GM23248 (cell line): Measurements from ENCODE around the gene CSTPP1. TPM values are rescaled to one million over a fixed set of nuclear protein-coding genes. Genes with fewer than 3 reads are reported as not detected.
A peak's percentile ranks its signal among the peaks of the same experiment; 100 is the strongest.

Experiments
- DNase-seq: peaks from one replicate; pipeline ENCODE4 v3.0.0-alpha.2; 2015
- H2AFZ ChIP-seq: fragments of 200-600 bp; sonication (generic); 2 replicates; pipeline ENCODE4 v1.6.1; 2016; ENCODE audit warnings: antibody characterized with exemption
- H3F3A ChIP-seq: fragments of 200-600 bp; sonication (generic); 2 replicates; pipeline ENCODE4 v1.6.1; 2016; ENCODE audit warnings: mild to moderate bottlenecking, antibody characterized with exemption, mixed run types; ENCODE audit not compliant: insufficient read depth
- H3K27ac ChIP-seq: fragments of 200-600 bp; sonication (generic); 2 replicates; pipeline ENCODE4 v1.5.1; 2016; ENCODE audit warnings: mild to moderate bottlenecking
- H3K27me3 ChIP-seq: fragments of 200-600 bp; sonication (generic); replicated peaks from 2 replicates; pipeline ENCODE4 v1.6.1; 2016; ENCODE audit warnings: mild to moderate bottlenecking; ENCODE audit not compliant: insufficient read depth
- H3K36me3 ChIP-seq: fragments of 200-600 bp; sonication (generic); 2 replicates; pipeline ENCODE4 v1.6.1; 2016; ENCODE audit warnings: low read depth, mild to moderate bottlenecking
- H3K4me1 ChIP-seq: fragments of 200-600 bp; sonication (generic); 2 replicates; pipeline ENCODE4 v1.6.1; 2016; ENCODE audit warnings: mild to moderate bottlenecking; ENCODE audit not compliant: insufficient read depth
- H3K4me2 ChIP-seq: fragments of 200-600 bp; sonication (generic); one replicate; pipeline ENCODE4 v1.6.1; 2016; ENCODE audit warnings: mild to moderate bottlenecking; ENCODE audit not compliant: unreplicated experiment
- H3K4me3 ChIP-seq: fragments of 200-600 bp; sonication (generic); 2 replicates; pipeline ENCODE4 v1.5.1; 2016; ENCODE audit warnings: mild to moderate bottlenecking
- H3K79me2 ChIP-seq: fragments of 200-600 bp; sonication (generic); 2 replicates; pipeline ENCODE4 v1.6.1; 2016; ENCODE audit warnings: mild to moderate bottlenecking; ENCODE audit not compliant: insufficient read depth
- H3K9ac ChIP-seq: fragments of 200-600 bp; sonication (generic); 2 replicates; pipeline ENCODE4 v1.6.1; 2016; ENCODE audit warnings: mild to moderate bottlenecking
- H3K9me2 ChIP-seq: fragments of 200-600 bp; sonication (generic); 2 replicates; pipeline ENCODE4 v1.6.1; 2016; ENCODE audit warnings: mixed run types, mild to moderate bottlenecking, moderate library complexity; ENCODE audit not compliant: insufficient read depth
- H3K9me3 ChIP-seq: fragments of 200-600 bp; sonication (generic); one replicate; pipeline ENCODE4 v1.6.1; 2017; ENCODE audit warnings: low read depth
- H4K20me1 ChIP-seq: fragments of 200-600 bp; sonication (generic); 2 replicates; pipeline ENCODE4 v1.6.0; 2016; ENCODE audit not compliant: insufficient read depth
- EZH2 ChIP-seq: fragments of 200-600 bp; sonication (generic); IDR thresholded peaks from 2 replicates; pipeline ENCODE4 v1.6.1; 2018; ENCODE audit warnings: antibody characterized with exemption, mild to moderate bottlenecking; ENCODE audit not compliant: insufficient read depth, poor library complexity, severe bottlenecking
- EZH2phosphoT487 ChIP-seq: fragments of 200-600 bp; sonication (generic); IDR thresholded peaks from 2 replicates; pipeline ENCODE4 v1.6.1; 2018; ENCODE audit warnings: antibody characterized with exemption, moderate library complexity, mild to moderate bottlenecking, low read depth; ENCODE audit not compliant: insufficient read depth
- WGBS, 2 experiments: methylation state at CpG; one replicate each; pipeline ENCODE4 v1.1.6; 2015 to 2017; ENCODE audit warnings: low lambda C conversion rate in 2 of 2, low coverage in 1 of 2; ENCODE audit errors: missing lambda C conversion rate in 2 of 2; 5-methylcytosine and 5-hydroxymethylcytosine counted together
- in situ Hi-C: fragments of 300-500 bp; cut with MboI; formaldehyde crosslinking; loops from 2 replicates; pipeline ENCODE4 v1.15.0; 2020
- polyA plus RNA-seq: library from polyadenylated mRNA; unstranded; fragments of >200 nt; fragmentation: Nextera tagmentation; extraction: Ambion mirVana; gene quantifications from 2 replicates; pipeline ENCODE4 v1.2.1, GENCODE V29; 2016
- total RNA-seq: library from RNA; depleted of rRNA; stranded (reverse); fragments of >200 nt; shearing (Covaris generic); gene quantifications from 2 replicates; pipeline ENCODE4 v1.2.3, GENCODE V29; 2014

Gene CSTPP1
- total and polyA plus RNA-seq, 2 experiments from 2014 or later = 21.7 to 39.9 TPM

DNA sequence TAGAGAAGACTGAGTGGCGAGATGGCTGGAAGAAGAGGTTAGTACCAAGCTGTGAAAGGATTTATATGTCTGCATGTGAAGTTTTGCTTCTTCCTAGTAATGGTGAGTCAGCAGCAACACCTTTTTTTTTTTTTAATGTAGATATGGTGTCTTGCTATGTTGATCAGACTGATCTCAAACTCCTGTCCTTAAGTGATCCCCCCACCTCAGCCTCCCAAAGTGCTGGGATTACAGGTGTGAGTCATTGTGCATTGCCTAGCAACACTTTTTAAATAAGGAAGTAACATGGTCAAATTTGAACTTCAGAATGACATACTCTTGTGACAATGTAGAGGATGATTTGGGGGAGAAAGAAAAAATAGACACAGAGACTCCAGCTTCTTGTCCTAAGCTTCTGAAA, 6.5 kb upstream of the CSTPP1 start:
- 91 to 100% methylated on average over 1 of the region's 1 CpG for WGBS, 2 experiments

DNA sequence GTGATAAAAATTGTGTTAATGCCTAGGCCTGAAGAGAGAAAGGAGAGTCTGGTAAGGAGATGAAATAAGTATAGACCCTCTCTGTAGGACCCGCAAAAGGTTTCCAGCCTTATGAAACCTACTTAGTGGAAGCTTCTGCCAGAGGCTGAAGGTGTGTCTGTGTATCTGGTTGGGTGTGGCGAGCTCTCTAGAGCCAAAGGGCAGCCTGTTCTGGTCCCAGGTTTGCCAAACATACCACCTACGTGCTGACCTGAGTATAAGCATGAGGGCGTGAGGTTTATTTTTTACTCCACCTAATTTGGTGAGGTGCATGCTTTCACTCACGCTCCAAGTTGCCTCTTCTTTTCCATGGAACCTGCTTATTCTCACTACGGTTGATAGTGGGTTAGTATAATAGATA, 5.6 kb downstream of the CSTPP1 start:
- Histone ChIP-seq H3K9ac (no peak overlapping the region), H3K4me1 (no peaks in the 10 kb centered on the region; the same call in 1 of the 2 replicates), H3K4me3 (no peak overlapping the region), H3K4me2 (no peak overlapping the region), H3K9me3 (no peaks in the 10 kb centered on the region), H3K79me2 (peaks cover 30% of the 10 kb centered on the region), H2AFZ (no peak overlapping the region), H4K20me1 (no peaks in the 10 kb centered on the region), H3K9me2 (no peaks in the 10 kb centered on the region), H3K27me3 (no peaks in the 10 kb centered on the region), H3F3A (peaks cover 6% of the 10 kb centered on the region; the same call in 1 of the 2 replicates), H3K36me3 (no peaks in the 10 kb centered on the region), H3K27ac (no peak overlapping the region)
- in situ Hi-C loops = no loop called here
- TF ChIP-seq EZH2phosphoT487 (no peak), EZH2 (no peak)
- DNase-seq = no peak
- 89 to 92% methylated on average over 6 of the region's 6 CpGs for WGBS, 2 experiments

More for the DNA sequence above, 6.5 kb upstream of the CSTPP1 start:
- H2AFZ ChIP-seq = peak overlapping the region; percentile 46
- peak overlapping the region; percentile 50 for H3K27ac ChIP-seq
- H3K4me3 ChIP-seq = no peak overlapping the region
- no peaks in the 10 kb centered on the region for H4K20me1 ChIP-seq
- in situ Hi-C loops = no loop called here
- H3K4me2 ChIP-seq = no peak overlapping the region
- TF ChIP-seq EZH2phosphoT487 (no peak), EZH2 (no peak)
- H3K79me2 ChIP-seq = no peaks in the 10 kb centered on the region
- peaks cover 10% of the 10 kb centered on the region for H3K4me1 ChIP-seq
- H3K9me2 ChIP-seq = no peaks in the 10 kb centered on the region
- no peaks in the 10 kb centered on the region for H3K9me3 ChIP-seq
- H3F3A ChIP-seq = no peaks in the 10 kb centered on the region
- peak; percentile 73 for DNase-seq
- H3K9ac ChIP-seq = peak overlapping the region; percentile 65
- H3K27me3 ChIP-seq = no peaks in the 10 kb centered on the region
- H3K36me3 ChIP-seq = no peaks in the 10 kb centered on the region

DNA sequence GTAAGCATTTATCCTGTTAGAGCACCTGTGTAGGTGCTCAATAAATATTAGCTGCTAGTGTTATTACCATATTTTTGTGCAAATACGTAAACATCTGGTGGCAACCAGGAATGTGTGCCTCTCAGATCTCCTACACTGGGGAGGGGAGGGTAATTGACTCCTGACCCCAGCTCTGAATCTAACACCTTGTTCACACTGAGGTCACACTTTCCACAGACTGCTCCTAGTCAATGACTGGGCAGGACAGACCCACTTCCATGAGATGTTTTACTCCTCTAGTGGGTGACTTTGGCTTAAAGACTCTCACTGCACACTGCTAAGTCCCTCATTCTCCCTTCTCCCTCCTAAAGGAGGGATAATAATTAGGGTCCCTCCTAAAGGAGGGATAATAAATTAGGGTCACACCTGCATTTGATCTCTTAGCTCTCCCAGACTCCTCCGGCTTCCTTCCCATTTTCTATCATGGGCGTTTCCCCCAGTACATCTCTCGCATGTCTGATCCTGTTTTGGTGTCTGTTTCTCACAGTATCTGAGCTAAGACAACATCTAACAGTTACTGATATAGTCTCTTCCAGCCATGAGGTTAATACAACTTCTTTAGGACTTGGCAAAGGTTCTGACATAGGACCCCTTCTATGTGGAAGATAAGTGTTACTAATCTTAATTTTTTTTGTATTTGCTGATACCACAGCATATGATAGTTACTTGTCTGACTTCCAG, 8.0 kb downstream of the CSTPP1 start:
- Histone ChIP-seq H3K36me3 (no peaks in the 10 kb centered on the region), H4K20me1 (no peaks in the 10 kb centered on the region), H3K9me2 (no peaks in the 10 kb centered on the region), H3K4me2 (no peak overlapping the region), H2AFZ (no peak overlapping the region), H3K27ac (no peak overlapping the region), H3F3A (peaks cover 26% of the 10 kb centered on the region), H3K9me3 (no peaks in the 10 kb centered on the region), H3K9ac (no peak overlapping the region), H3K4me1 (peaks cover 11% of the 10 kb centered on the region), H3K27me3 (no peaks in the 10 kb centered on the region), H3K4me3 (no peak overlapping the region), H3K79me2 (peaks cover 21% of the 10 kb centered on the region)
- TF ChIP-seq EZH2phosphoT487 = no peak
- no peak for TF ChIP-seq EZH2
- WGBS, 2 experiments = 93 to 94% methylated on average over 4 of the region's 4 CpGs
- DNase-seq = no peak
- in situ Hi-C loops = no loop called here

DNA sequence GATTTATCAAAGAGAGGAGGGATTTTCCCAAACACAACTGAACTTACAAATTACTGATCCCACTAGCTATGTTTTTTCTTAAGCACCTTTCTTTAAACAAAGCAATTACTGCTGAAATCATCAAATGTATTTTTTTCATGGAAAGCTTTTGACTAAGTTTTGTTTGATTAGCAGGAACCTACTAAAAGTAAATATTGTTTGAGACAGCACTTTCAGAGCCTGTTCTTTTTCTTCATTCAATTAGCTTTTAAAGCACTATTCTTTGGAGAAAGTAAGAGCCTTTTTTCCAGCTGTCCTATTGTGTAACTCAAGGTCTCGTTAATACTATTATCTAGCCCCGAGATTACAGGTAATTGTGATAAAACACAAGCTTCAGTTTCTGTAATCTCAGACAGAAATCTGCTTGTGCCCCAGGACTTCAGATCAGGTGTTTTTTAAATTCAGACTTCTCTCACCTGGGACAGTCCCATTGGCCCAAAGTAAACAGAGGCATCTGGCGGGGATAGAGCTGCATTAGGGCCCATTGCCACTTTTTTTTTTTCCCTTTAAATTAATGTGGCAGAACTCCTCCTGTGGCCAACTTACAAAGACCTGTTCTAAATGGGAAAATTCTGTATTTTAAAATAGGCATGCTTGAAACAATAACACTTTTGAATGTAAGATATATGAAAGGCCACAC, 11.0 kb downstream of the CSTPP1 start:
- H3K4me3 ChIP-seq = no peak overlapping the region
- H3K4me2 ChIP-seq = no peak overlapping the region
- peaks cover 17% of the 10 kb centered on the region for H3K4me1 ChIP-seq
- WGBS, 2 experiments = 97 to 99% methylated on average over 3 of the region's 3 CpGs
- H3K27me3 ChIP-seq = no peaks in the 10 kb centered on the region
- H3K79me2 ChIP-seq = peaks cover 4% of the 10 kb centered on the region
- no peaks in the 10 kb centered on the region for H3K9me3 ChIP-seq
- peaks cover 26% of the 10 kb centered on the region for H3F3A ChIP-seq
- DNase-seq = no peak
- in situ Hi-C loops = no loop called here
- no peaks in the 10 kb centered on the region for H3K36me3 ChIP-seq
- TF ChIP-seq EZH2phosphoT487 (no peak), EZH2 (no peak)
- no peaks in the 10 kb centered on the region for H3K9me2 ChIP-seq
- H3K27ac ChIP-seq = peak overlapping the region; percentile 58
- no peak overlapping the region for H2AFZ ChIP-seq
- no peaks in the 10 kb centered on the region for H4K20me1 ChIP-seq
- H3K9ac ChIP-seq = no peak overlapping the region
